PC-3 (cell line): ENCODE measurements around the gene ADAM17.

Source experiments
- CTCF ChIP-seq: fragments of 300-600 bp; sonication (generic); conservative IDR thresholded peaks from 2 replicates; pipeline ENCODE4 v1.5.1; 2017; ENCODE audit warnings: antibody characterized with exemption, low read depth, mild to moderate bottlenecking, low read length
- EZH2 ChIP-seq: fragments of 300-600 bp; sonication (generic); IDR thresholded peaks from one replicate; pipeline ENCODE4 v1.6.1; 2017; ENCODE audit warnings: antibody characterized with exemption, mild to moderate bottlenecking, low read length; ENCODE audit not compliant: unreplicated experiment

GRCh38 chr2:9574331-9574730 lies 18.7 kb upstream of the ADAM17 start:
- TF ChIP-seq CTCF (no peak), EZH2 (no peak)
